SKM-1 treated with dmso at 0.1 percent for 144 hours (cell line): ENCODE data around the gene VAMP5.

Source experiments
- DNase-seq: peaks from one replicate; lab custom pipeline; 2025; ENCODE audit not compliant: unreplicated experiment; lab: John Stamatoyannopoulos, UW

VAMP5 gene

DNA sequence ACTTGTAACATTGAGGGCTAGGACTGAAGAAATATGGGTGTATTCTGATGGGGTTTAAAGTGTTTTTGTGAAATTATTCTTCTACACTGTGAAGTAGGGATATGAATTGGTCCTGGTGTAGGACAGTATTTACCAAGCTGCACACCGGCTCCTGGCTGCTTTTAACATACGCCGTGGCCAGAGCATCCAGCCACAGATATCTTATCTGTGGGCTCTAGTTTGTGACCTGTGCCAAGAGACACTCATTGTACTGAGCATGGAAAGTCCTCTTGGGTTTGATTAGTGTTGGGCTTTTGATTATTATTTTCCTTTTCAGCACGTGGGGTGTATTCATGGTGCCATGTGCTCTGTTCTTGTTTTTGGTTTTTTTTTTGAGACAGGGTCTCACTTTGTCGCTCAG lies 39.8 kb downstream of the VAMP5 start:
- no peak for DNase-seq

DNA sequence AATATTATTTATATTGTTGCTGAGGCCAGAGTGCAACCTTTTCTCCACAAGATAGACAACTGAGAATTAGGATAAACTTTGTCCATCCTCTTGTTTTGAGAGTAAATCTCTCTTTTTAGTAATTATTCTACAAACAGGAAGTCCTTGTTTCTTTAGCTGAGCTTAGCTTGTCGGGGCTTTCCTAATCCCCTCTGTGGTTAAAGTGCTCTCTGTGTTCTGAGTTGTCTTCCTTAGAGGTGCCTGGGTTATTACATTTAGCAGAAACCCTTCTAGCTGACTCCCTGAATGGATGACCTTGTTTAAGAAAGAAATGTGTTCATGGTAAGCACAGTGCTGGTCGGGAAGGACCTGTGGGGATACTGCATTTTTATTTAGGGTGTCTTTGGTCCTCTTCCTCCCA lies 44.4 kb downstream of the VAMP5 start:
- DNase-seq = no peak

DNA sequence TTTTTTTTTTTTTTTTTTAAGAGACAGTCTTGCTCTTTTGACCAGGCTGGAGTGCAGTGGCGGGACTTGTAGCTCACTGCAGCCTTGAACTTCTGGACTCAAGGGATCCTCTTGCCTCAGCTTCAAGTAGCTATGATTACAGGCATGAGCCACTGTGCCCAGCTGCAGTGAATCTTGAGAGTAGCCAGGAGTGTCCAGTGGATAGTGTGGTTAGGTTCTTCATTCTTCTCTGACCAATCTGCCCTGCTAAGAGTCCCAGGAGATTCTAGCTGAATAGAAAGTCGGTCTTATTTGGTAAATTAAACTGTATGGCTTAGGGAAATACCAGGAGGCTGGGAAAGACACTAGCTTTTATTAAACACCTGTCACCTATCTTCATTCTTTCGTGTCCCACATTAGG lies 47.1 kb downstream of the VAMP5 start:
- DNase-seq = no peak

DNA sequence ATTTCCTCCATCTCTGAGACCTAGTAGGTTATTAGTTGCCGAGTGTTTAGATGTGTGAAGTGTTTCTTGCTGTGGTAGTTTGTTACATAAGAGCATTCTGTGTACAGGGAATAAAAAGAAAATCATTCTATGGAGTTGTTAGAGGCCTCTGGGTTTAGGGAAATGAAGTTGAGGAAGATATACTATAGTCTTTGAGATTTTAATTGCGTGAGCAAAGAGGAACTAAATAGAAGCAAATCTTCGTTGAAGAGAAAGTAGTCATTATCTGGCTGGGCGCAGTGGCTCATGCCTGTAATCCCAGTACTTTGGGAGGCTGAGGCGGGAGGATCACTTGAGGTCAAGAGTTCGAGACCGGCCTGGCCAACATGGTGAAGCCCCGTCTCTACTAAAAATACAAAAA lies 50.8 kb downstream of the VAMP5 start:
- DNase-seq = no peak

DNA sequence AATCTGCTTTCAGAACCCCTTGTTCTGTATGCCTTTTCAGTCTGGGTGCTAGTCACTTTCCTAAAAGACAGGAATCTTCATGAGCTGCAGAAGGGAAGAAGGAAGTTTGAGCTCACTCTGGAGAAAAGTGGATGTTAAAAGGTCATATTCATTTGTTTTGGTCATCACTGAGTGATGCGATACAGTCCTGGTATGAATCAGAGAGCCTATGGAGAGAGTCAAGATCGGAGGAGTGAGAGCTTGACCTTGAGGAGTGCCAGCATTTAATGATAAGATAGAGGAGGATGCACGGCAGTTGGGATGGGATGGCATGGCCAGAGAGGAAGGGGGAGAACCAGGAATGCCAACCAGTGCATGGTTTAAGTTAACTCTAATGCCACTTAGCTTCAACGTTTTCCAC lies 51.4 kb downstream of the VAMP5 start:
- no peak for DNase-seq

DNA sequence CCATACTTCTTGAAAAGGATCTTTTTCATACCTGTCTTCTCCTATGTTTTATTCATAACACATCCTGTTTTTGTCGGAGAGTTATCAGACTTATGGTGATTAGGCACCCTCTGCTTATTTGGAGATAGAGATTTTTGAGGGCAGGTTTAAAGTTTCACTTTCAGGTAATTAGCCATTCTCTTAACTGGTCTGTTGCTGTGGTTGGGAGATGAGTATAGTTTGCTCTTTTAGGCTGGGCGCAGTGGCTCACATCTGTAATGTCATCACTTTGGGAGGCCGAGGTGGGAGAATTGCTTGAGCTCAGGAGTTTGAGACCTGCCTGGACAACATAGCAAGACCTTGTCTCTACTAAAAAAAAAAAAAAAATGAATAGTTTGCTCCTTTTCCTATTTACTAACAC lies 58.5 kb downstream of the VAMP5 start:
- no peak for DNase-seq
